Panc1 (cell line): Measurements from ENCODE around the gene MAD1L1. TPM values are rescaled to one million over a fixed set of nuclear protein-coding genes. Genes with fewer than 3 reads are reported as not detected.

Experiments
- ATAC-seq: fragments of 200-7000 bp; cut with Tn5 transposase; 2 replicates; pipeline ENCODE4 v1.9.1; 2020; ENCODE audit warnings: mild to moderate bottlenecking, moderate library complexity
- BruUV-seq: library from RNA; stranded (reverse); fragments of 400-500 nt; replicated peaks from 2 replicates; lab custom pipeline; 2021; lab: Mats Ljungman, UMichigan
- CTCF ChIA-PET: fragments of 300-600 bp; sonication (Branson Sonifier 250); formaldehyde crosslinking; loops from one replicate; lab custom pipeline; 2022; ENCODE audit warnings: antibody characterized with exemption; lab: Charles Lee
- POLR2A ChIA-PET: fragments of 300-600 bp; sonication (Branson Sonifier 250); formaldehyde crosslinking; loops from one replicate; lab custom pipeline; 2022; ENCODE audit warnings: antibody characterized with exemption; lab: Charles Lee
- DNase-seq: peaks from one replicate; pipeline ENCODE4 v3.0.0-alpha.2; 2010; ENCODE audit warnings: low read depth, low spot score
- H3K27ac ChIP-seq: 2 replicates; pipeline ENCODE4 v1.5.1; 2011; ENCODE audit warnings: mild to moderate bottlenecking, low read length, inconsistent platforms
- H3K27me3 ChIP-seq: fragments of 200-500 bp; sonication (Bioruptor generic); 2 replicates; pipeline ENCODE4 v1.6.0; 2014; ENCODE audit warnings: low read length, inconsistent platforms; ENCODE audit not compliant: control insufficient read depth, insufficient read depth
- H3K36me3 ChIP-seq: fragments of 200-500 bp; sonication (Bioruptor generic); 2 replicates; pipeline ENCODE4 v1.5.1; 2014; ENCODE audit warnings: inconsistent platforms, mild to moderate bottlenecking, low read length, moderate library complexity; ENCODE audit not compliant: control insufficient read depth, insufficient read depth
- H3K4me1 ChIP-seq: 2 replicates; pipeline ENCODE4 v1.5.1; 2011; ENCODE audit warnings: inconsistent platforms, mild to moderate bottlenecking, low read length, moderate library complexity; ENCODE audit not compliant: control insufficient read depth, insufficient read depth
- H3K4me3 ChIP-seq, 2 experiments: 2 replicates each; pipeline ENCODE4 v1.5.1; 2011 to 2012; ENCODE audit warnings: low read depth in 2 of 2, low read length in 2 of 2, mild to moderate bottlenecking in 2 of 2, inconsistent platforms in 1 of 2, moderate library complexity in 1 of 2
- H3K9me3 ChIP-seq: fragments of 200-500 bp; sonication (Bioruptor generic); 2 replicates; pipeline ENCODE4 v1.5.1; 2014; ENCODE audit warnings: low read depth, mild to moderate bottlenecking, inconsistent platforms, low read length, moderate library complexity; ENCODE audit not compliant: control insufficient read depth, insufficient read depth
- POLR2AphosphoS5 ChIP-seq: IDR thresholded peaks from 2 replicates; pipeline ENCODE4 v1.6.1; 2012; ENCODE audit warnings: mild to moderate bottlenecking, low read depth, low read length, moderate library complexity
- SIN3A ChIP-seq: IDR thresholded peaks from 2 replicates; pipeline ENCODE4 v1.6.1; 2012; ENCODE audit warnings: low read depth, mild to moderate bottlenecking, low read length, moderate library complexity, borderline replicate concordance; ENCODE audit not compliant: insufficient read depth
- TCF7L2 ChIP-seq: IDR thresholded peaks from 2 replicates; pipeline ENCODE4 v1.6.1; 2011; ENCODE audit warnings: mild to moderate bottlenecking, low read depth, low read length, inconsistent platforms
- in situ Hi-C: cut with HindIII; loops from 2 replicates; pipeline ENCODE4 v1.10.0; 2016; ENCODE audit warnings: low sequenced_read_pairs, low pct_unique_long_range_greater_than_20kb
- intact Hi-C: fragments of 100-400 bp; cut with micrococcal nuclease; formaldehyde crosslinking; loops from one replicate; pipeline ENCODE4 v1.10.0; 2022; ENCODE audit not compliant: unreplicated experiment
- total RNA-seq: library from RNA; stranded (reverse); gene quantifications from one replicate; pipeline ENCODE4 v1.2.1, GENCODE V29; 2021; ENCODE audit not compliant: unreplicated experiment
- TF ChIP-seq, protein P1 (sequence below): fragments of 450-650 bp; IDR thresholded peaks from 2 replicates; pipeline ENCODE4 v1.5.1; 2017; ENCODE audit warnings: mild to moderate bottlenecking
- TF ChIP-seq, protein P2 (sequence below), 2 experiments: IDR thresholded peaks; 2 replicates each; pipeline ENCODE4 v1.6.1; 2011 to 2012; ENCODE audit warnings: low read depth in 2 of 2, control low read depth in 1 of 2, low read length in 1 of 2, mild to moderate bottlenecking in 1 of 2, moderate library complexity in 1 of 2; ENCODE audit not compliant: insufficient read depth in 1 of 2

MAD1L1 gene
- total RNA-seq, 1 experiment from 2014 or later, result 70.8 TPM

DNA sequence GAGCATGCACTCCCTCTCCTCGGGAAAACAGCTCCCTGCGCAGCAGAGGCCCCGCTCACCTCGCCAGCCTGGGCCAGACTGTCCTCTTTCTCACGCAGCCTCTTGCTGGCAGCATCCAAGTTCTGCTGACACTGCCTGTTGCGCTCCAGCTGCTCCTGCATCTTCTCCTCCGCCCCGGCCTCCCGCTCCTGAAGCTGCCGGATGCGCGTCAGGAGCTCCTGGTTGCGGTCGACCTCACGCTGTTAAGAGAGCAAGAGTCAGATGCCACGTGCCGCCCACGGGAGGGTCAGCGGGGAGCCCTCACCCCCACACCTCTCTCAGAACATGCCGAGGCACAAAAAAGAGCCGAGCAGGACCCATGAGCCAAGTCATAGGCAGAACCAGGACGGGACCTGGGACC, 10.2 kb downstream of the MAD1L1 start:
- DNase-seq (no peak), ATAC-seq (no peak)
- in situ Hi-C loops, result no loop called here
- CTCF ChIA-PET, result no interaction called here
- intact Hi-C loops, result no loop called here
- Histone ChIP-seq H3K4me3 (no peak overlapping the region), H3K36me3 (peaks cover 2% of the 10 kb centered on the region), H3K9me3 (no peaks in the 10 kb centered on the region), H3K27me3 (no peaks in the 10 kb centered on the region), H3K4me1 (no peaks in the 10 kb centered on the region), H3K27ac (no peak overlapping the region)
- BruUV-seq, result no TSS peak
- TF ChIP-seq POLR2AphosphoS5, result no peak
- TF ChIP-seq, protein P1, sequence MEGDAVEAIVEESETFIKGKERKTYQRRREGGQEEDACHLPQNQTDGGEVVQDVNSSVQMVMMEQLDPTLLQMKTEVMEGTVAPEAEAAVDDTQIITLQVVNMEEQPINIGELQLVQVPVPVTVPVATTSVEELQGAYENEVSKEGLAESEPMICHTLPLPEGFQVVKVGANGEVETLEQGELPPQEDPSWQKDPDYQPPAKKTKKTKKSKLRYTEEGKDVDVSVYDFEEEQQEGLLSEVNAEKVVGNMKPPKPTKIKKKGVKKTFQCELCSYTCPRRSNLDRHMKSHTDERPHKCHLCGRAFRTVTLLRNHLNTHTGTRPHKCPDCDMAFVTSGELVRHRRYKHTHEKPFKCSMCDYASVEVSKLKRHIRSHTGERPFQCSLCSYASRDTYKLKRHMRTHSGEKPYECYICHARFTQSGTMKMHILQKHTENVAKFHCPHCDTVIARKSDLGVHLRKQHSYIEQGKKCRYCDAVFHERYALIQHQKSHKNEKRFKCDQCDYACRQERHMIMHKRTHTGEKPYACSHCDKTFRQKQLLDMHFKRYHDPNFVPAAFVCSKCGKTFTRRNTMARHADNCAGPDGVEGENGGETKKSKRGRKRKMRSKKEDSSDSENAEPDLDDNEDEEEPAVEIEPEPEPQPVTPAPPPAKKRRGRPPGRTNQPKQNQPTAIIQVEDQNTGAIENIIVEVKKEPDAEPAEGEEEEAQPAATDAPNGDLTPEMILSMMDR, result no peak
- no peak for TF ChIP-seq SIN3A
- TF ChIP-seq TCF7L2, result no peak
- TF ChIP-seq, protein P2, sequence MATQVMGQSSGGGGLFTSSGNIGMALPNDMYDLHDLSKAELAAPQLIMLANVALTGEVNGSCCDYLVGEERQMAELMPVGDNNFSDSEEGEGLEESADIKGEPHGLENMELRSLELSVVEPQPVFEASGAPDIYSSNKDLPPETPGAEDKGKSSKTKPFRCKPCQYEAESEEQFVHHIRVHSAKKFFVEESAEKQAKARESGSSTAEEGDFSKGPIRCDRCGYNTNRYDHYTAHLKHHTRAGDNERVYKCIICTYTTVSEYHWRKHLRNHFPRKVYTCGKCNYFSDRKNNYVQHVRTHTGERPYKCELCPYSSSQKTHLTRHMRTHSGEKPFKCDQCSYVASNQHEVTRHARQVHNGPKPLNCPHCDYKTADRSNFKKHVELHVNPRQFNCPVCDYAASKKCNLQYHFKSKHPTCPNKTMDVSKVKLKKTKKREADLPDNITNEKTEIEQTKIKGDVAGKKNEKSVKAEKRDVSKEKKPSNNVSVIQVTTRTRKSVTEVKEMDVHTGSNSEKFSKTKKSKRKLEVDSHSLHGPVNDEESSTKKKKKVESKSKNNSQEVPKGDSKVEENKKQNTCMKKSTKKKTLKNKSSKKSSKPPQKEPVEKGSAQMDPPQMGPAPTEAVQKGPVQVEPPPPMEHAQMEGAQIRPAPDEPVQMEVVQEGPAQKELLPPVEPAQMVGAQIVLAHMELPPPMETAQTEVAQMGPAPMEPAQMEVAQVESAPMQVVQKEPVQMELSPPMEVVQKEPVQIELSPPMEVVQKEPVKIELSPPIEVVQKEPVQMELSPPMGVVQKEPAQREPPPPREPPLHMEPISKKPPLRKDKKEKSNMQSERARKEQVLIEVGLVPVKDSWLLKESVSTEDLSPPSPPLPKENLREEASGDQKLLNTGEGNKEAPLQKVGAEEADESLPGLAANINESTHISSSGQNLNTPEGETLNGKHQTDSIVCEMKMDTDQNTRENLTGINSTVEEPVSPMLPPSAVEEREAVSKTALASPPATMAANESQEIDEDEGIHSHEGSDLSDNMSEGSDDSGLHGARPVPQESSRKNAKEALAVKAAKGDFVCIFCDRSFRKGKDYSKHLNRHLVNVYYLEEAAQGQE (IDR thresholded peaks at IDR 0.05; ENCODE audit: insufficient read depth in 1 of 2, low read depth in 2 of 2, low read length in 1 of 2), result no peak
- POLR2A ChIA-PET, result no interaction called here

- DNase-seq, result no peak
- H3K4me1 ChIP-seq, result no peaks in the 10 kb centered on the region
- no peak overlapping the region for H3K27ac ChIP-seq
- ChIA-PET POLR2A (no interaction called here), CTCF (no interaction called here)
- TF ChIP-seq, protein P2 (IDR thresholded peaks at IDR 0.05; ENCODE audit: insufficient read depth in 1 of 2, low read depth in 2 of 2, low read length in 1 of 2), result no peak
- TF ChIP-seq POLR2AphosphoS5 (no peak), SIN3A (no peak), TCF7L2 (no peak)
- TF ChIP-seq, protein P1, result no peak
- no peak overlapping the region for H3K4me3 ChIP-seq
- no peaks in the 10 kb centered on the region for H3K27me3 ChIP-seq
- H3K9me3 ChIP-seq, result no peaks in the 10 kb centered on the region
- no TSS peak for BruUV-seq
- intact Hi-C loops, result no loop called here
- no peak for ATAC-seq
- in situ Hi-C loops, result no loop called here
- H3K36me3 ChIP-seq, result peaks cover 2% of the 10 kb centered on the region
Observed at GRCh38 chr7:2220954-2221353, 11.8 kb downstream of the MAD1L1 start.
